Retina (tissue), 1 donor: ENCODE data around the gene C1QTNF12.

Source experiments
- DNase-seq: peaks from one replicate; pipeline ENCODE4 v3.0.0-alpha.2; 2016

The C1QTNF12 gene

DNA sequence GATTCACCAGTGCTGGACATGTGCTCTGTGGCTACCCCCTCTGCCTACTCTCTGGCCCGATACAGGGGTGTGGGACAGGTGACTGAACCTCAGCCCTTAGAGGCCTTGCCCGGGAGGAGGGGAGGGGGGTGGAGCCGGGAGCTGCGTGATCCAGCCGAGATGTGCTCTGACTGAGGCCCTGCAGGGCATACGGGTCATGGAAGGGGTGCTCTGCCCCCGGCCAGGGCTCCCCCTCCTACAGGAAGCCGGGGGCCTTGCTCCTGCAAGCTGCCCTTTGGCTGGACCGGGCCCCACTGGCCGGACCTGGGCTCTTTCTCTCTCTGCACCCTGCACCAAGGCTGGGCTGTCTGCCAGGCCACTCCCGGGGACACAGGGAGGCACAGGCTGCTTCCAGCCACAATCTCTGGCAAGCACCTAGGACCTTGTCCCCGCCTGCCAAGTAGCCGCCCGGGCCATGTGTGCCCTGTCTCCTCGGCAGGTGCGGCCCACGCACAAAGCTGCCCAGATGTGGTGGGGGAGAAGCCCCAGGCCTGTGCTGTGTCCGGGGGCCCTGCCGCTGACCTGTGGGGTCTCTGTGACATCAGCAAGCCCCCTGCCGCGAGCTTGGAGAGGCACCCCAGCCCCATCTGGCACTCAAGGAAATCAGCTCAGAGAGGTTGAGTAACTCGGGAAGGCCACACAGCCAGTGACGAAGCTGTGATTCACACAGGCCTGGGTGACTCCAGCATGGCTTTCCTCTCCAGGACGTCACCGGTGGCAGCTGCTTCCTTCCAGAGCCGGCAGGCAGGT is 35.2 kb upstream of the C1QTNF12 start:
- DNase-seq, result no peak

DNA sequence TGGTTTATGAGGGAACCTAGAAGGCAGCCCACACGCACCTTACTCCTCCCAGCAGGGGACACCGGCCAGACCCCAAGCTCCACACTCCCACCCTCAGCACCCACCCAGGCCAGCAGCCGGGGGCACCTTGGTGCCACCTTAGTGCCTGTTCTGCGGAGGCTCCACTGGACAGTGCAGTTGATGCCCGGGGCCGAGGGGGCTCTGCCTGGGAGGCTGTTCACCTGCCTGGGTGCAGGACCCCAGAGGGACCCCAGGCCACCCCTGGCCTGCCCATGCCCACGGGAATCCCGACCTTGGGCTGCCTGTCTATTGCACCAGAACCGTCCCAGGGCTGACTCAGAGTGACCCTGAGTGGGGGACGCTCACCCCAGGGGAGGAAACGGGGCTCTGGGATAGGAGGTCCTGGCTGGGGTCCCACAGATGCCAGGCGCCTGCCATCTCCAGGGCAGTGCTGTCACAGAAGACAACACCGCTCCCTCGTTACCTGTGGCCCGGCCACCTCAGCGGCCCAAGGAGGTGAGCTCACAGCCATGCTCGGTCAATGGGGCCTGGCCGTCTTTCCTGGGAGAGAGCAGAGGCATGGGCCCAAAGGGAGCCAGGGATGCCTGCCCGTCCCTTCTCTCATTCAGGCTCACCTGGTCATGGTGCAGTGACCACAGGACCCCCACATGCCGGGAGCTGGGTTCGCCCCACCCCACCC is 34.4 kb upstream of the C1QTNF12 start:
- no peak for DNase-seq

DNA sequence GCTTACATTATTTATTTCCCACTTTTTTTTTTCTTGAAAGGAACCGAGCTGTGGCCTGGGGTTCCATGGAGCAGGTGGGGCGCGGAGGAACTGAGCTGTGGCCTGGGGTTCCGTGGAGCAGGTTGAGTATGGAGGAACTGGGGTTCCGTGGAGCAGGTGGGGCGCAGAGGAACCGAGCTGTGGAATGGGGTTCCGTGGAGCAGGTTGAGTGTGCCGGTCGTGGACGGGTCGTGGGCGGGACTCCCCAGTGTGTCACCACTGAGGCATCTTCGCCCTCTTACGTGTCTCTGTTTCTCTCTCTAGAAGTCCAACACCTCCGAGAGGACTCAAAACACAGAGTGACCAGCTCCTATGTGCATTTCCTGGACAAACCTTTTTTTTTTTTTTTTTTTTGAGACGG is 32.5 kb upstream of the C1QTNF12 start:
- DNase-seq, result no peak

DNA sequence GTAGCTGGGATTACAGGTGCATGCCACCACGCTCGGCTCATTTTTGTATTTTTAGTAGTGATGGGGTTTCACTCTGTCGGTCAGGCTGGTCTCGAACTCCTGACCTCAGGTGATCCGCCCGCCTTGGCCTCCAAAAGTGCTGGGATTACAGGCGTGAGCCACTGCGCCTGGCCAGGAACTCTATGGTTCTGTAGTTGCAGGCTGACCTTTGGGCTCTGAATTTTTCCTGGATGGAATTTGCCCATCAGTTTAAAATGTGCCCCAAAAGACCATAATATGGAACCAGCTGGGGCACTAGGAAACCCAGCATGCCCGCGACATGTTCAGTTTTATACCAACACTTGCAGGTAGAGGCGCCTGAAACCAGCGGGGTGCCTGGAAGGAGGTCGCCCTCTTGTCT is 32.1 kb upstream of the C1QTNF12 start:
- no peak for DNase-seq

DNA sequence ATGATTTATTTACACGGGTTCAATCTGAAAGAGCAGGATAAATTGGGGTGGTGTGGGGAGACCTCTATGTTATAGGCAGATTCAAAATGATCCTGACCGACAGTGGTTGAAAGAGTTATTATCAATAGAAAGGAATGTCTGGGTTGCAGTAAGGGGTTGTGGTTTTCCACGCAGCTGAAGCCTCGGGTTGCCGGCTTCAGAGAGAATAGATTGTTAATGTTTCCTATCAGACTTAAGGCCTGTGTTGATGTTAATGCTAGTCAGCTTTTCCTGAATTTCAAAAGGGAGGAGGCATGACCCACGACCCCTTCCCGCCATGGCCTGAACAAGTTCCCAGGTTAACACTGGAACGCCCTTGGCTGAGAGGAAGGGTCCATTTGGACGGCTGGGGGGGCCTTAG is 29.3 kb upstream of the C1QTNF12 start:
- DNase-seq, result no peak

DNA sequence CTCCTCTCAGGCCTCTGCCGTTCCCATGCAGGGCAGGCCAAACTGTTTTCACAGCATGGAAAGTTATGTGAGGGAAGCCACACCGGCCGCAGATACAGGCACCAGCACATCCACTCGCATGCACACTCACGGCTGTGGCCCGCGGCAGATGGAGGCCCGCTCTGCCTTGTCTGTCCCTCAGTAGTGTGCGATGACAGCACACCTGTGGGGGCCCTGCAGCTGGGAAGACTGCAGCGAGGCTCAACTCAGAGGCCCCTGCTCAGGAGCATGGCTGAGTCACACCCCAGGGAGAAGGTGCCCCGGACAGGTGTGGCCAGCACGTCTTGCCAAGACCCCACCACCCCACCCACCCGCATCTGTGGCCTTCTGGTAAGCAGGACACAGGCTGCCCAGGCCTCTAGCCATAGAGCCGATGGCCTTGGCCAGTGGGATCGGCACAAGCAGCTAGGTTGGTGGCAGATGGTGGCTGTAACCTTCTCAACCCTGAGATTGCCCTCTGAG is 28.5 kb upstream of the C1QTNF12 start:
- no peak for DNase-seq

DNA sequence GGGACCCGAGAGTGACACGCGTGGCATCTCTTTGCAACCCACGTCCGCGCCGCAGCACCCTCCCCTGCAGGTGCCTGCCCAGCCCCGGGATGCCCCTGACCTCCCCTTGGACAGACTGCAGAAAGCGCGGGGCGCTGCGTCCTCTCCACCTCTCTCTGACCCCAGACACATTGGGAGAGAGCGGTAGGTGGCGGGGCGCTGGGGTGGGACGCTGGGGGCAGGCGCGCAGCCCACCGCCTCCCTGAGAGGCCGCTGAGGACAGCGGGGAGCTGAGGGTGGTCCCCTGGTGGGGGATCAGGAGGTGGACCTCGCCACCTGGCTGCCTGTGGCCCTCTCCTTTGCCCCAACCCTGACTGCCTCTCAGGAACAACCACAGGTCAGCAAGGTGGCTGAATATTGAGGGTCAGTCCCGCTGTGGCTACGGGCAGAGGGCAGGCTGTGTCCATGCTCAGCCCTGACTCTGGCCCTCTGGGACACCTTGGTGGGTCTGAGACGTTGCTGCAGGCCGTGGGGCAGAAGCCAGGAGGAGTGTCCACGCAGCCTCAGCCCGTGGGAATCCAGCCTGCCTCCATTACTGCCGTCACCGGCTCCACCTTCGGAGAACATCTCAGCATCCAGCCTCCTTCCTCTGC is 27.9 kb upstream of the C1QTNF12 start:
- DNase-seq, result peak; percentile 75

DNA sequence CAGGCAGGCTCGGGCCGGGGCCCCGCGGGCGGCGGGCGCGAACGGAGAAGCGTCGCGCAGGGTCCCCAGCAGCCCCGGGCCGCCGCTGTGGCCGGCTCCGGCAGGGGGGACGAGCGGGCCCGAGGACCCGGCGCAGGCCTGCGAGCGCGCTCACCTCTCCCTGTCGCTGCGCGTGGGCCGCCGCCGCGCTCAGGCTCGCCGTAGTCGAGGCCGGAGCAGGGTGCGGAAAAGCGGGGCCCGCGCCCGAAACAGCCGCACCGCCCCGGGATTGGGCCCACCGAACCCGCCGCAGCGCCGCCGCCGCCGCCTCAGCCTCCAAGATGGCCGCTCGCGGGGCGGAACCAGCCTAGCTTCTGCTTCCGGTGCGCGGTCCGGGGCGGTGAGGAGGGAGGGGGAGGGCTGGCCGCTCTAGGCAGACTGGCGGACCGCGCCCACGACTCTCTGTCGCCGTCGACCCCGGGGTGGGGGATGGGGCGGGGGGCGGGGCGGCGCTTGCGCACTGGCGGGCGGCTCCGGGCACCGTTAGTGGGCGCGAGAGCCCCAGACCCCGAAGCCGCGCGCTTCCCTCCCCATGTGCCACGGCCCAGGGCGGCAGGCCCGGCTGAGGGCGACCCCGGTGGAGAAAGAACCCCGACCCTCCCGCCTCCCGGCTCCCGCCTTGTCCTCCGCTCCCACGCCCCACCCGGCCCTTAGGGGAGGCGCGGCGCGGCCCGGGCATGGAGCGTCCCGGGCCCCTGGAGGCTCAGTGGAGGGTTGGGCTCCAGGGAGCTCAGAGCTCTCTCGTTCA is 27.2 kb upstream of the C1QTNF12 start, which contains the start of gene UBE2J2:
Gene UBE2J2, minus strand, starts transcription at position 343 of the 787 bp plus-strand sequence. CDS start 5,862 bp downstream, outside the sequence.
- DNase-seq, result peak; percentile 80

DNA sequence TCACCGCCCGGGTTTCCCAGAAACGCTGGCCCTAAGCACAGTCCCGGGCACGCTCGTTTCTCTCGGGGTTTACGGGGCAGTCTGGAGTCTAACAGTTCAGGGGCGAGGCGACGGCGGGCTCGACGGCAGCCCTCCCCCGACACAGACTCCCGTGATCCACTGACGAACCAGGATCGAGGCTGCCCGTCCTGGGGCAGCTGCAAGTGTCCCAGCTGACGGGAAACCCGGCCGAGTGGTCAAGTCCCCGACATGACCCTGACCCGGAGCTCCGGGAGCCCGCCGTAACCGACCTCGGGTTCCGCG is 26.6 kb upstream of the C1QTNF12 start:
- DNase-seq, result no peak

DNA sequence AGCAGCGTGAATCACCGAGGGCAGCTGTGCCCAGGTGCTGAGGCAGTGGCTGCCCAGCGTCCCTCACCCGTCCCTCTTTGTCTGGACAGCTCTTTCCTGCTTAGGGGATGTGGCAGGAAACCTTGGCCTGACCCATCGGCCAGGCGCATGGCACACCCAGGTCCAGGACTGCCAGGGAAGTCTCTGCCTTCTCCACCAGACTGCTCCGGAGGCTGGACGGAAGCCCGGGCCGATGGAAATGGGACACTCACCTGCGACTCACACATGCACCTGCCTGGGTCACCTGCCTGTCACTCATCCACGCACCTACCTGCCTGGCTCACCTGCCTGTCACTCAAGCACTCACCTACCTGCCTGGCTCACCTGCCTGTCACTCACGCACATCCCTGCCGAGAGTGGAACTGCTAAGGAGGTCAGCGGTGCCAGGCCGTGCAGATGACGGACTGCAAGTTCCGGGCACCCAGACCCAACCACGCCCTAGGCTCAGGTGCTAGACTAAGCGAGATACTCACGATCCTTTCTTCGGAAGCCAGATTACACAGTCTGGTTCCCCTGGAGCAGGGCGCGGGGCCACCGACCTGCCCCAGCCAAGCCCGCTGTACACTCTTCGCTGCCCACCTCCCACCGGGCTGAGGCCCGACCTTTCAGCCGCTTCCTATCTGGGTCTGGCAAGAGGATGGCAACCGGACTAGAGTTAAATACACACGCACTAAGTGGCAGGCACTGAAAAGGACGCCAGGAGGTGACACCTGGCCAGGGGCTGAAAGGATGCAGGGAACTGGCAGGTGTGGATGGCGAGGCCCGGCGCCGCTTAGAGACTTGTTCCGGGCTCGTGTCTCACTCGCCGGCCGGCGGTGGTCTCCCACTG is 26.1 kb upstream of the C1QTNF12 start:
- no peak for DNase-seq

DNA sequence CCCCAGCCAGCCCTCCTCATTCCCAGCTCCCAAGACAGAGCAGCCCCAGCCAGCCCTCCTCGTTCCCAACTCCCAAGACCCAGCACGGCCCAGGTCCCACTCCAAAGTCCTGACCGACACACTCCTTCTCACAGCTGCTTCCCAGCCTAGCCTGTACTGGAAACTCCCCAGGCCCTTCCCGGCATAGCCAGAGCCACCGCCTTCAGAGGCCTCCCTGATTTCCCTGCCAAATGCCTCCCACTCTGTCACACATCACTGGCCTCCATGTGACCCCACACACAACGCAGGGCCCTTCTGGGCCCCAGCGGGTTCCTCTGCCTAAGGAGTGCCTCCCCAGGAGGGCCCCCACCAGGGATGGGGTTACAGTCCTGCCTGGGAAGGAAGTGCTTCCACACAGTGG is 24.3 kb upstream of the C1QTNF12 start:
- DNase-seq, result no peak

DNA sequence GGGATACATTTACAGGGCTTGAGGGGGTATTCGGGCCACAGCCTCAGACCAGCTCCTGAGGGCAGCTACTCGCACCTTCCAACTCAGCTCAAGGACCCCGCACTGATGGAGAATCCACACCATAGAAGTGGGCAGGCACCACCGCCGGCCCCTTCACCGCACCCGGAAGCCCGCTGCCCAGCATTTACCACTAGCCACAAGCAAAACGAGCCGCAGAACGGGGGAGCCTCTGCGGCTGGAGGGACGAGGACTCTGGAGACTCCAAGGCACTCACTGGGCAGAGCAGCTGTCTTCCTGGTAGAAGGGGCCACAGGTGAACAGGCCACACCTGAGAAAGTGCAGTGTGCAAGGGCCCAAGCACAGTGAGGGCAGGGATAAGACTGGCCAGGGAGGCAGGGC is 21.8 kb upstream of the C1QTNF12 start:
- no peak for DNase-seq

DNA sequence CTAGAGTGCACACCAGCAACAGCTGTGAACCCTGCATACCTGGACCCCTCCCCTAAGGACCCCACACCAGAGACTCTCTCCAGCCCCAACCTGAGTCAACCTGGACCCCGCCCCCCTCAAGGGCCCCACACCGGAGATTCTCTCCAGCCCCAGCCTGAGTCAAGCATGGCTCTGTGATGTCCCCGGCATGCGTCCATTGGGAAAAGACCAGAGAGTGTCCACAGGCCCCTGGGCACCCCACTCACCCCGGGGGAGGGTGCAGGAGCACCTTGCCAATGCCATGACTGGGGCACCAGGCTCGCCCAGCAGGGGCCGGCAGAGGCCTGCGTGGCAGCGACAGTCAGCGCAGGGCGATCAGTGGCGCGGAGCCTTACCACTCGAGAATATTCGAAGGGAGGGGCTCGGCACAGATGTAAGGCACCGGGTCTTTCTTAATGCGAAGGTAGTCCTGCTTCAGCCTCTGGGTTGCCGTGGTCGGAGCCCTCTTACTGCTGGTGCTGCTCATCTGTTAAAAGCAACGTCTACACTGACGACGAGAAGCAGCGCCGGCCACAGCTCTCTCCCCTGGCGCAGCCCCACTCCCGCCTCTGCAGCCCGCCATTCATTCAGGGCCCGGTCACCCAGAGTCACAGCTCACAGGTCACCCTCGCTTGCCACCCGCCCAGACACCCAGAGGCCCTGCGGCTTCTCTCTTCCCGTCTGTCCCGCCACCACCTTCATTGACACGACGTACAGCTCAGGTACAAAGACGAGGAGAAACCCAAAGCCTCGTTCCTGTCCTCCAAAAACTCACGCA is 21.2 kb upstream of the C1QTNF12 start:
- DNase-seq, result no peak

DNA sequence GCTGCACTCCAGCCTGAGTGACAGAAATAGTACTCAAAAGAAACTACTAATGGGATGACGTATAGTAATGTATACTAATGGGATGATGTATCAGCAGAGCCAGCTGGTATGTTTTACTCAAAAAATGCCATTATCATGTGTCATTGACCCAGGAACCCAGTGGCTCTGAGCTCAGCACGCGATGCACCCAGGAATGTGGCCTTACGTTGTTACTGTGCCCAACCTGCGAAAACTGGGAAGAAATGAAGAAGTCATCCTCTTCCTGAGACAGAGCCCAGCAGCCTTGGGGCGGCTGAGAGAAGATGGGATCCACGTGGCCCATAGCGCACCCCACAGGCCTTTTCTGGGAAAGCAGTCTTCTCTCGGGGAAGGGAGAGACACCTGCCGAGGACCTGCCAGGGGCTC is 18.3 kb upstream of the C1QTNF12 start:
- DNase-seq, result no peak

DNA sequence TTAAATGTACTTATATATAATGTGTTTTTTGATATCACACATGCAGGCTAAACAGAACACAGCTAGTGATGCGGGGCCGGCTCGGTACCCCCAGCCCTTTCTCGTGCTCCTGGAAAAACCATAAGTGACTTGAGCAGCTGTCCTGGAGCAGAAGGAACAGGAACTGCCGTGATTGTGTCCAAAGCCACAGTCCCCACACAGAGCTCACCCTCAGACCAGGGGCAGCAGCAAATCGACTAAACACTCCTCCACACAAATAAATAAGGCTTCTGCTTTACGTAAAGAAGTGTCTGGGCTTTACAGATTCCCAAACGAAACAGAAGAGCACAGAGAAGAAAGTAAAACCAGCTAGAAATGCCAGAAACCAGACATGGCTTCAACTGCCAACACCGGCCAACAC is 17.5 kb upstream of the C1QTNF12 start:
- DNase-seq, result no peak

DNA sequence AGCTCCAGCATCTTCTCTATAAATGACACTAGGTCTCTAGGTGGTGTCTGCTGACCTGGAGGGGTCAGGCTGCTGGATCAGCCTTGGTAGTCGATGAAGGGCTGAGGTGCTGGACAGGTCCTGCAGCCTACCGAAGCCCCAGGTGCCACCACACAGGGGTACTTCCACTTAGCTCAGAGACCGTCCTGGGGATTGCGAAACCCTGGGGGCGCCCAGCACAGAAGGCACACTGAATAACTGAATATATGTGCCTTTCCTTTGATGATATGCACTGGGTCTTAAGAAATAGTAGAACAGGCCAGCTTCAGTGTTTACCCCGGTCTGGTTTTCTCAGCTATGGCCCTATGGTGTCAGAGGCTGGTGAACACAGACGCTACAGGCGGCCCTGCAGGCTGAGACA is 16.2 kb upstream of the C1QTNF12 start:
- no peak for DNase-seq

DNA sequence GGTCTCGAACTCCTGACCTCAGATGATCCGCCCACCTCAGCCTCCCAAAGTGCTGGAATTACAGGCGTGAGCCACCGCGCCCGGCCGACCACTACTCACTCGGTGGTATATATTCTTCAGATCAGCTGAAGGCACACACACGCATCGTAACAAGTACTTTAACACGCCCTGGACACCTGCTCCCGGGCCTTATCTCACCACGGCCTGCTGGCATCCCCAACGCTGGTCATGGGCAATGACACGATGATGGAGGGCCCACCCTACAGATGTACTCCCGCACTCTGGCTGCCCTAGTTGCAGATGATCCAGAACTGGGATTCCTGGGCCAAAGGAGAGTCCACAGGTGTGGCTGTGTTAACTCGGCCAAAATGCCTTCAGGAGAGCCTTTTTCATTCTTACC is 15.5 kb upstream of the C1QTNF12 start:
- no peak for DNase-seq

DNA sequence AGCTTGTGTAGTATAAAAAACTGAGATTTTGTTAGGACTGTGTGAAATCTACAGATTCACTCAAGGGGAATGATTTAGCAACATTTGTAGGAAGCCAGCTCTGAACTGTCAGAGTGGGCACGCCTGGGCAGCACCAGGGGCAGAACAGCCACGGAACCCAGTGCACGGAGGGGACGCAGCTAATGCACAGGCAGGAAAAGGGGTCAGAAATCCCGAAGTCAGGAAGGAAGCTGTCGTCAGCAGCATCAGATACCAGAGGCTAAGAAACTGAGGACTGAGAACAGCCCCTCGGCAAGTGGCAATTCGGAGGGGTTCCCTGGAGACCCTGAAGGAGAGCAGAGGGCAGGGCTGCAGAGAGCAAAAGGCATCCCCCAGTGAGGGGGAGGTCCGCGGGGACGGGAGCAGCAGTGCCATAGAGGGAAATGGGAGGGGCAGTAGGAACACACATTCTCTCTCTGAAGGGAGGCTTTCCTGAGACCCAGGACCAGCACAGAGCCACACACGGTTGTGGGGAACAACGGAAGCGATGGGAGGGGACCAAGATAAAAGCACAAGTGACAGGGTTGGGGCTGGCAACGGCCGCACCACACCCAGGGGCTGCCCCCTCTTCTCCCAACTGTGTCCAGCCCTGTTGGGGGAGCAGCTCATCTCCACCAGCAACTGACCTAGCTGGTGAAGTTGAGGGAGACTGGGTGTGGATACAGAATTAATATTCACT is 14.5 kb upstream of the C1QTNF12 start:
- DNase-seq, result no peak

DNA sequence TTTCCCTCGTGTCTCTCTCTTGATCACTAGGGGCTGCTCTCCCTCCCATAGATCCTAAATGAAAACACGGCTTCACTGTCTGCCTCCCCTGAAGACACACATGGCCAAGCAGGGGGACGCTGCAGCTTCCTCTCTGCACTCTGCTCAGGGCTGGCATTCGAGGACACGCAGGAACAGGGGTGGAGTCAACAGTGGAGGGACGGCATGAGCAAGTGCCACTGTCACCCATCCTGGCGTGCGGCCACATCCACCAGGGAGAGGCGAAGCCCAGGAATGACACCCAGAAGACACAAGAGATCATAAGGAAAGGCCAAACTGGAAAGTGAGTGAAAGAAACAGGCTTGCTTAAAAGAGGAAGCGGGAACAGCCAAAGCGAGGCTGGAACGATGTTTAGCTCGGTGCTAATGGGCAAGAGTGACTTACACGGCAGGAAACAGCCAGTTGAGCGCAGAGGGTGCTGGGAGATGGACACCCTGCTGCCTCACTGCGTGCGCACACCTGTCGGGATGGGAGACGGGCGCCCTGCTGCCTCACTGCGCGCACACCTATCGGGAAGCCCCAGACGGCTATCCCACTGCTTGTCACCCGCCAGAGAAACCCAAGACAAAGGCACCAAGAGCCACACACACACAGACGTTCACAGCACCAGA is 13.6 kb upstream of the C1QTNF12 start:
- DNase-seq, result no peak

DNA sequence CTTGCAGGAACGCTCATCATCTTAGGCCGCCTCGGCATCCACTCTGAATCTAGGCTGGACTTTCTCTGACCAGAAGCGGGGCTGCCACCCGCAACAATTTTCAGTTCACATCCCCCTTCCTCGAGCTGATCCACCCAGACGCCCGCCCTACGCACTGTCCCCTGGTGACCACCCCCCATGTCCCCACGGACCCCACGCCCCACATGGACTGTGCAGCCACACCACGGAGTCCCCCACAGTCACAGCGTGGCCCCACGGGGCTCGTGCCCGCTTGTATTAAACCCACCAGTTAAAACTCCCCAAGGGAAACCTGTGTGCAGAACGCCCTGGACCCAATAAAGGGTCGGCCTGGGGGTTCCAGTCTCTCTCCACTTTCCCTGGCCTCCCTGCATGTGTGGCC is 13.0 kb upstream of the C1QTNF12 start:
- no peak for DNase-seq
